T follicular helper cell (primary cell): ENCODE data around the gene CUL3.

ENCODE experiments used
- DNase-seq: peaks from one replicate; pipeline ENCODE4 v3.0.0-alpha.2; 2020; ENCODE audit warnings: low read depth

The CUL3 gene

DNA sequence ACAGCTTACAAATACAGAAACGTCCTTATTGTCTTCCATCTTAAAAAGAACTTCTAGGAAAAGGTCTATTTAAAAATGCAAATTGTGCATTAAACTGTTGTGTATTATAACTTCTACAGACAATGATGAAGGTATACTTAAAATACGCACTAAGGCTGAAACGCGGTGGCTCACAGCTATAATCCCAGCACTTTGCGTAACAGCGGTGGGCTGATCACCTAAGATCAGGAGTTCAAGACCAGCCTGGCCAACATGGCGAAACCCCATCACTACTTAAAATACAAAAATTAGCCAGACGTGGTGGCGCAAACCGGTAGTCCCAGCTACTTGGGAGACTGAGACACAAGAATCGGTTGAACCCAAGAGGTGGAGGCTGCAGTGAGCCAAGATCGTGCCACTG lies 4.9 kb downstream of the CUL3 start:
- no peak for DNase-seq

DNA sequence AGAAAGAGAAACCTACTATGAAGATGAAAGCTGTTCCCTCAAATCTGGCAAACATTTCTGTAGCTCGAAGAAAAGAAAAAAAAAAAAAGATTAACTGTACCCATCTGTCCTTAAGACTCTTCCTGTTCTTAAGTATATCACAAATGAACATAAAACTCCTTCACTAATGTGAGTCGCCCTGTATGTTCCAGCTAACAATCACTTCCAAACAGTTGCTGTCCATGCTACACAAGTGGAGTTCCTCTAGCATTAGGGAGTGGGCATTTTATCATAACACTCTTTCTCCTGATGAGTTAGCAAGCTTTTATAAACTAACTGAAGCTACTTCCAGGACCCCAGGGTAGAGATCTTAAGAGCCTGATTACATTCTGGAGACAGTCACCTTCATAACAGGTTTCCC lies 5.8 kb downstream of the CUL3 start:
- DNase-seq, result no peak

DNA sequence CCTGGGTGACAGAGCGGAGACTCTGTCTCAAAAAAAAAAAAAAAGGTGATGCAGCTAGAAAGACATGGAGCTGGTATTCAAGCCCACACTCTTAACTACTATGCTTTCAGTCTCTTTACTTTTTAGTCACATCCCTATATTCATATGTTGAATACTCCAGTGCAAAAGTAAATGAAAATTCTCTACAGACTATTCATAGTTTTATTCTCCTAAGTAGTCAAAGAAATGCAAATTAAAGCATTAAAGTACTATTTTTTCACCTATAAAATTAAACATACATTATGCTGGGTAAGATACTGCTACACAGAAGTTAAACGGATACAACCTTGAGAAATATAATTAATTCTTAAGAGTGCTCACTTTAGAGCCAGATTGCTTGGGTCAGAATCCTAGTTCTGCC lies 7.6 kb downstream of the CUL3 start:
- DNase-seq, result no peak

DNA sequence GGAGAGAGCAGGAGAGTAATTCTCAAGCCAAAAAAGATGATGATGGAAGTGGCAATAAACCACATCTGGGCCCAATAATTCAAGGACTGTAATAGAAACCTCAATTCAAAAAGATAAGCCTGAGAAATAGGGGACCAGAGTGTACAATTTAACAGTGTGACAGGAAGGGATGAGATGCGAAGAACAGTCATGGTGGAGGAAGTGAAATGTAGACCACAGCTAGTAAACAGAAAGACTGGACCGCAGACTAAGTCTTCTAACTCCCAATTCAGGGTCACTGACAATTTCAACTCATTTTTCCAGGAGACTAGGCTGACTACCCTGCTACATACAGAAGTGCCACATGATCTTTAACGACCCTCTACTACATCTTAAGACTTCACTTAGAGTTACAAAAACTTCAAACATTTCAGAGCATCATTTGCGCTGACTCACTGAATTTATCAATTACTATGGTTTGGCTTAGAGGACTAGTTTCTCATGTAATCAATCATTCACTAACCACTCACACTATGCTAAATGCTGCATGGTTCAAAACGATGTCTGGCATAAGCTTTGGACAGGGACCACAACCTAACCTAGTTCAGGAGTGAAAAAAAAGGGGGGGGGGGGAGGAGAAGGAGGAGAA lies 9.0 kb downstream of the CUL3 start:
- no peak for DNase-seq

DNA sequence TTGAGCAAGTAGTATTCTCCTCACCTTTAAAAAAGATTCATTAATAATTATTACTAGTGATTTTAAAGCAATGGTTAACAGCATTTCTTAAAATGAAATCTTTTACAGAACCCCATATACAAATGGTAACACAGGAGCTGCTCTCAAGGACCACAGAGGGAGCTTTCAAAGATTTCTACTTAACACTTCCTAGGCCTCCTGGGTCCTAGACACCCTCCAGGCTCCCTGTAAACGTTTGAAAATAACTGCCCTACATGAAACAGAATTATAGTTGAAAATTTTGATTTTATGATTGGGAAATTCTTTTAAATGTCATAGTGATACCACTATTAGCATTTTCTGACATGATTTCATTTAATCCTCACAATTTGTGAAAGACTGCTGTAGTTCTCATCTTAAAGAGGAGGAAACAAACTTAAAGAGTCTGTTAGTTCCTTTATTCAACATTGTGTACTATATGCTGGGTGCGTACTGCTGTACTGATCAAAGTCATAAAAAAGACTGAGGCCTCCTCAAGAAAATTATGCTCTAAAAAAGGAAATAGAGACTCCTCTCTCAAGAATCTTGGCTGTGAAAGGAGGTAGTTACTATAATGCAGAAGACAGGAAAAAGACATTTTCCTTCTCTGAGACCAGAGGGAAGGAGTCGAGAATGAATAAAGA lies 10.6 kb downstream of the CUL3 start:
- no peak for DNase-seq

DNA sequence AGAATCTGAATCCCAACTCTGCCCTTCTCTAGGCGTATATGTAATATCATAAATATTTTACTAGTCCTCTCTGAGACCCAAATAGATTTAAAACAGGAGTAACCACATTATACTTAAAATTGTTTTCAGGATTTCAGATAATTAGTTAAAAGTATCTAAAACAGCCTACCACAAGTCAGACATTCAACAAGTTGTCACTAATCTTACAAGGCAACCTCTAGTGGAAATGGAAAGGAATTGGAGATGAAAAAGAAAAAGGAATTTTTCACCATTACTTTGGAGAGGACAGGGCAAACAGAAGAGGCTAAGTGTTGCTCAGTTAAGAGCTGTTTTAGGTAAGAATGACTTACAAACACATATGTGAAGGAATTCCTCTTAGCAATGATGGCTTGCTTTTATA lies 11.4 kb downstream of the CUL3 start:
- DNase-seq, result no peak

DNA sequence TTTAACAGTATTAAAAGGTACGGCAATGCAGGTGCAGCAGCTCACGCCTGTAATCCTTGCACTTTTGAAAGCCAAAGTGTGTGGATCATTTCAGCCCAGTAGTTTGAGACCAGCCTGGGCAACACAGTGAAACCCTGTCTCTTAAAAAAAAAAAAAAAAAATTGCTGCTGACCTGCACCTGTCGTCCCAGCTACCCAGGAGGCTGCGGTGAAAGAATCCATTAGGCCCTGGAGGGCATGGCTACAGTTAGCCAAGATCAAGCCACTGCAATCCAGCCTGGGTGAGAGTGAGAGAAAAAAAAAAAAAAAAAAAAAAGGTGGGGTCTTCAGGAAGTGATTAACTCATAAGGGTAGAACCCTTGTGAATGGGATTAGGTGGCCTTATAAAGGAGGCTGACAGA lies 12.8 kb downstream of the CUL3 start:
- no peak for DNase-seq

DNA sequence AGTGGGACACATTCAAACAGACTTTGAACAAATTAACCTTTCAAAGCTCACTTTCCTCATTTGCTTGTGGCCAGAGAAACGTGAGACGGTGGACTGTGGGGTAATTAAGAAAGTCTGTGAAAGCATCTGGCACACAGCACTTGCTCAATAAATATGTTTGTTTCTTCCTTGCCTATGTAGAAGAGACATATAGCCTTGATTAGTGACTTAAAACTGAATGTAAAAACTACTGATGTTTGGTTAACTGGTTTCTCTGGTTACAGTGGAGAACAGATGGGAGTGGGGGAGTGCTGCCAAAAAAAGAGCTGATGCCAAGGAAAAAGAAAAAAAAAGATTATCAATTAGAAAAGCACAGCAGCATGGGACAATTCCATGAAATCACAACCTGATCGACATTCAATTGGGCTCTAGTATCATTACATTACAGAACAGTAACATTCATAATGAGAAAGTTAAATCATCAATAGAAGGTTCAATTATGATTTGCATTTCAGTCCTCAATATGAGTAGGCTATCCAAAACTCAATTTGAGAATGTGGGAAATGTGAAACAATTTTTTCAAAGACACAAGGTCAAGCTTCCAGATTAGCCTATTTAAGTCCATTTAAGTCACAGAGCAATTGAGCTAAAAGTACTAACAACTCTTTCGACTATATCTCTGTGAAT lies 14.7 kb downstream of the CUL3 start:
- DNase-seq, result no peak

DNA sequence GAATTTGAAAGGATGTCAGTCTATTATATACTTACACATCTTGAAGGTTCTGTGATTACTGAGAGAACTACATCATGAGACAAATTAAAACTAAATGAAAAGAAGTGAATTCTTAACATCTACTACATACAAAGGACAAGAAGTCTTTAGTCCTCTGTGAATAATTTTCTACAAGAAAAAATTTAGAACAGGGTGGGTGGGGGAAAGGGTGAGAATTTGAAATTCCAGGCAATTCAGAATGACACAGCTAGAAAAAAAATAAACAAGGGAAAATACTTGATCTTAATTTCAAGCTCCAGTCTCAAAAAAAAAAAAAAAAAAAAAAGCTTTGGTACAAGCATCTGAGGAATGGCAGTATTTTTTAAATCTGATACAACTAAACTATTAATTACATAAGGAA lies 15.5 kb downstream of the CUL3 start:
- no peak for DNase-seq

DNA sequence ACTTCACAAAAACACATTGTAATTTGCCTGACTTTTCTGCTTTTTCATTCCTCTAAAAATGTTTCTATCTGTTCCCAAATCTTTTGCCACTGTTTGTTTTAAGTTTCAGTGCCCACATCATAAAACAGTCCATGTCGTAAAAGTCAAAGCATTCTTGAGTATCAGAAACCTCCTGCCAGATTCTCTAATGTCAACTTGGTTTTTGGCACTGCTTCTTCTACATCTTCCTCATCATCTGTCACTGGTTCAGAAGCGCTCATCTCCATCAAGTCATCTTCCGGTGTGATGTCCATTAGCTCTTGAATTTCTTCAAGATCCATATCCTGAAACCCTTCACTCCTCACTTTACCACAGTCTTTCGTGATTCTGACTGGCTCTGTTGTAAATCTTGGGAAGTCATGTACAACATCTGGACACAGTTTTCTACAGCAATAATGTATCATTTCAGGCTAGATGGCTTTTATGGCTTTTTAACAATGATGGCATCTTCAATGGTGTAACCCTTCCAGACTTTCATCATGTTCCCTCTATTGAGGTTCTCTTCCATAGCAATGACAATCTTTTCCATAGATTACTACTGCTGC lies 19.6 kb downstream of the CUL3 start:
- no peak for DNase-seq

DNA sequence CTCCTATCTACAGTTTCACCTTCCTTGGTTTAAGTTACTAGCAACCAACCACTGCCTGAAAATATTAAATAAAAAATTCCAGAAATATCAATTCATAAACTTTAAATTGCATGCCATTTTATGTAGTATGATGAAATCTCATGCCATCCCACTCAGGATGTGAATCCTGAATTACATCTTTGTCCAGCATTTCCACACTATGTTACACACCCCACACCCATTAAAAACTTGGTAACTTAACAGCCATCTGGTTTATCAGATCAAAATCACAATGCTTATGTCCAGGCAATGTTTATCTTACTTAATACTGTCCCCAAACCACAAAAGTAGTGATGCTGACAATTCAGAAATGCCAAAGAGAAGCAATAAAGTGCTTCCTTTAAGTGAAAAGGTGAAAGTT lies 21.6 kb downstream of the CUL3 start:
- DNase-seq, result no peak

DNA sequence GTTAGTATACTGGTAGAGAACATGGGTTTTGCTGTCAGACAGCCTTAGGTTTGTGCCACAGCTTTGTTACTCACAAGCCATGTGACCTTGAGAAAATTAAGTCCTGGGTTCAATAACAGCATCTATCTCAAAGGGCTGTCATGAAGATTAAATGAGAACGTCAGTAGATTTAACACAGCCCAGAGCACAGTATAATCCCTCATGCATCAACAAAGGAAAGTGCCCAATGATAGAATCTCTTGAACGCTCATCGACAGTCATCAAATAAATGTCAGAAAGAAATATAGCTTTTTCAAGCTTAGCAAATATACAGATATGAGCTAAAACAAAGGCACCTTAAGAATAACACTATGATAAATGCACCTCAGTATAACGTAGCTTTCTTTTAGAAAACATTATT lies 22.3 kb downstream of the CUL3 start:
- DNase-seq, result no peak

DNA sequence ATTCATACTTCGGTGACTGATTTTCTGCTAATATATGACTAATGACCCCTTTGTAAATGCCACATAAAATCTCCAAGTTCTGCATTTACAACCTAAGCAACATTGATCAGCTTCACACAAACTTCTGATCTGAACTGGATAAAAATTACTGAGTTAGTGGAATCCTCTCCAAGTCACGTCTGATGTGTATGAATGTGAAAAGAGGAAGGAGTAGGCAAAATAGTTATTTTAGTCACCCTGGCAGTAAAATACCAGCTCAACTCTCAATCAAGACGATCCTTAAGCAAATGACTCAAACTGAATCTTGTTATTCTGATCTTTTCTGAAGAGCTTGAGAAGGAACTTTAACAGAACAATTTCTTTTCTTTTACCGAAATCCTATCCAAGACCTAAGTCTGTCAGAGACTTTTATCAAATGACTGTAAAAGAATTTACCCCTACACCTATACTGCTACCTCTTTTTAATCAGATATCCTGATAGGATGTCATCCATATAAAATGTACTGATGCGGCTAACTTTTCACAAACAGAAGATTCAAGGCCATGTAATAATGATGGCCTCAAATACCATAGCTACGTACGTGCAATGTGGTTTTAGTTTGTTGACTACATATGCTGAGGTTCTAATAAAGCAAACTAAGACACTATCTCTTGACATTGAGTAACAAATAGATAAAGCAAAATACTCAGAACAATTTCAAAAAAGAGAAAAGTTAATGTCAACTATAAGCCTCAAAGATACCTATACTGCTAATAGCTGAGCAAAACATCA lies 23.7 kb downstream of the CUL3 start:
- DNase-seq, result no peak

DNA sequence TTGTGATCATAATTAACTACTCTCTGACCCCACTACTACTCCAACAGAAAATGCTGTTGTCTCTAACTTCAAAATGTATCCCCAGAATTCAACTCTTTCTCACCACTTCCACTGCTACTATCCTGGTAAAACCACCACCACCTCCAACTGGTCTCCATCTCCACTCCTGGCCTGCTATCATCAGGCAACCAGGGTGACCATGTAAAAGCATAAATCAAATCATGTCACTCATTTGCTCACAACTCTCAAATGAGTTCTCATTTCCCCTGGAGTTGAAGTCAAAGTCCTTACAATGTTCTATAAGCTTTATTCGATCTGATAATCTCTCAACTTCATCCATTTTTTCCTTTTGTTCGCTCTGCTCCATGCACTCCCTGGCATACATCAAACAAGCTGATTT lies 24.6 kb downstream of the CUL3 start:
- DNase-seq, result no peak

DNA sequence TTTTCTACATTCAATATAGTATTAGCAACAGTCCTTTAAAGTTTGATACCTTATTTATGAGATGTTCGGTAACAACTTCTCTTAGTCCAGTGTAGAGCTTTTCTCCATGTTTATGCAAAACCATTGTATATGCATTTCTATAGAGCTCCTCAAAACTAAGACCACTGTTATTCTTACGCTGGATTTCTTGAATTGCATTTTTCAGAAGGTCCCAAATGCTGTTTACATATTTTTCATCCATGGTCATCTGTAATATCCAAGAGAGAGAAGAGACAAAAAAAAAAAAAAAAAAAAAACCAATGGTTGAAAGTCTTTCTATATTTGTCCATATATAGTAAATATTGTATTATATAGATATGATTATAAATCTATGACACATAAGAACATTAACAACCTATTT lies 27.6 kb downstream of the CUL3 start:
- DNase-seq, result no peak

DNA sequence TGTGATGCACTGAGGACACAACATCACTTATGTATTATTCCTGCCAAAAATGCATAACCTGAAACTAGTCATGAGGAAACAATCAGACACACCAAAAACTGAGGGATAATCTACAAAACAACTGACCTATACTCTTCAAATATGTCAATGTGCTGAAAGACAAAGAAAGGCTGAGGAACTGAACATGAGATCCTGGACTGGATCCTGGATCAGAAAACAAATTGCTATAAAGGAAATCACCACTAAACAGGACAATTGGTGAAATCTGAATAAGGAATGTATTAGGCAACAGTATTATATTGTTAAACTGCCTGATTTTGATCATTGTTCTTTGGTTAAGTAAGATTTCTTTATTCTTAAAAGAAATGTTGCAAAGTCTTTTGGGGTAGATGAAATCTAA lies 28.8 kb downstream of the CUL3 start:
- no peak for DNase-seq

DNA sequence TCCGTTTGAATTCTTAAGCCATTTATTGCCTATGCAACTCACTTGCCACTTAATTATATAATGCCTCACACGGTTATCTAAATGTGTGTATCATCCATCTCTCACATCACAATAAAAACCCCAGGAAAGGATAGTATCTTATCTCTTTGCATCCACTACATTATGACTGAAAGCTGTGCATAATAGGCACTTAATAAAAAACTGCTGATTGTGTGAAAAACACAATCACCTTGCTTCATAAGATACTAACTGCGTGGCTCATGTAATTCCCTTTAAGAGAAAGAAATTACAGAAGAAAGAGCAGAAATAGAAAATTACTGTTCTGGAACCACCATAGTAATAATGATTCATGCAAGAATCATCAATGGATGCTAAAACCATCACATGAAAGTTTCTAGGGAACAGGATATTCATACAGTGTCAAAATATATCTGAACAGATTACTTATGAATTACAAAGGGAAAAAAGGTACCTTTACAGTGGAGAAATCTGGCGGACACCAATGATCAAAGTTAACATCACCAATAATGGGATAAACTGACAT lies 29.3 kb downstream of the CUL3 start:
- DNase-seq, result no peak

DNA sequence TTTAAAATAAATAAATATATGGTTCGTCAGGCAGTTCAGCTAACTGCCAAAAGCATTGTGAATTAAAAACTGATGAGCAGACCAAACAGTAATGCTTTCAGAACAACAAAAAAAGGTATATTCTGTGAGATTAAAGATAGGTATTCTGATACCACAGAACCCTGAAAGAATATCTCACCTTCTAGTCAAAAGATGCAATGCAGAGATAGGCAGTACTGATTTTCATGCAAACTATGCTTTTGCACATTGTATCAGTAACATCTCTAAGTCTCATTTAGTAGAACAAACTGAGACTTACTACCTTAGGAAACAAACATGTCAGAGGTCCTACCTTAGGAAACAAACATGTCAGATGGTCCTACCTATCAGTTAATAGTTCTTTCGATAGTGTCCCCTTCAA lies 32.4 kb downstream of the CUL3 start:
- no peak for DNase-seq

DNA sequence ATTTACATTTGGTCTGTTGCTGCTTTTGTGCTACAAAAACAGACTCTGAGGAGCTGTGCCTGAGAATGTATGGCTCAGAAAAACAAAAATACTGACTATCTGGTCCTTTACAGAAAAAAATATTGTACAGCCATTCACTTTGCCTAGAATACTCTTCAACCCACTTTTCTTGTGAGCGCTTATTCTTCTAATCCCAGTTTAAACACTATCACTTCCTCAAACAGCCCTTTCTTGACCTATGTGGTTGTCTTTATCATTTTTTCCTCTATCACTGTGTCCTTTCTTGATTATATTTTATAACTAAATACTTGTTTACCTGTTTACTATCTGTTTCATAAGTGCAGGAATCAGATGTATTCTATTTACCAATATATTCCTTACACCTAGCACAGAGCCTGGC lies 33.5 kb downstream of the CUL3 start:
- DNase-seq, result no peak

DNA sequence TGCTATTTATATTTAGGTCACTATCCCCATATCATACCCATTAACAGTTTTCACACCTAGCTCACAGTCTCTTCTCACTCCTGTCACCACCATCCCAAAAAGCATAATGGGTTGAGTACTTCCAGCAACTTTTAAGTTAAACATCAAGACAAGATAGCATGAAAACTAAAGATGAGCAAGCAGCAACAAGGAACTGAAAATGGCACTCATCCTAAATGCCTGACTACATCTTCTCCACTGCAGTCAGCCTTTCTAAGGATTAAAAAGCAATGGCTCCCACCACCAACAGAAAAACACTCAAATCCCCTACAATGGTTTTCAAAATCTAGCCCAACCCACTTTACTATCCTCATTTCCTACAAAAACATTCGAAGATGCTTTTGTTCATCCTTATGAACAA lies 38.2 kb downstream of the CUL3 start:
- DNase-seq, result no peak

DNA sequence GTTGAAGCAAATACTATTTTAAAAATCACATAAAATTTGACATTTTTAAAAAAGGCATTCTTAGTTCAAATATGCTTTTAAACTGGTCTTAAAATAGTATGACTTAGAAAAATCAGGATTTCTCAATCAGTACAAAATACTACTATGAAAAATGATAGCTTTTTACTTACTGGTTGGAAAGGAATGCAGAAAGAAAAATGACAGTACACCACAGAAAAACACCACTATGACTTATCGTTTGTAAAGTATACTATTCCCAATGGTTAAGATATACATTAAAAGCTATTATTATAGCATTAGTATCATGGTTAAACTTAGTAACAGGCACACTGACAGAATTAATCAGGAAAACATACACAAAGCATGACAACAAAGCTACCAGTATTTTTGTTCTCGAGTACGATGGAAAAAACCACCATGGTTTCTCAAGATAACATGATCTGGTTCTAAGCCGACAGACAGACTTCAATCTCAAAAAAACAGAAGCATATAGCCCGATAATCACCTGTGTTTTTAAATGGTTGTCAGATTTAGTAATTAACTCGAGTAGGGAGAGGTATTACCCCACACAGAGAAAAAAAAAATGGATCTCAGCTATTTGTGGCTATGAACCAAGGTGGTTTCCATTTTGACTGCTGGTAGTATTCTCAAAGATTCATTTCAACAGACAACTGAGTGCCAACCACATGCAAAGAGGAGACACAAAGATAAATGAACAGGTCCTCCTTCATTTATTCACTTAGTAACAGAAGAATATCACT lies 39.1 kb downstream of the CUL3 start:
- DNase-seq, result no peak

DNA sequence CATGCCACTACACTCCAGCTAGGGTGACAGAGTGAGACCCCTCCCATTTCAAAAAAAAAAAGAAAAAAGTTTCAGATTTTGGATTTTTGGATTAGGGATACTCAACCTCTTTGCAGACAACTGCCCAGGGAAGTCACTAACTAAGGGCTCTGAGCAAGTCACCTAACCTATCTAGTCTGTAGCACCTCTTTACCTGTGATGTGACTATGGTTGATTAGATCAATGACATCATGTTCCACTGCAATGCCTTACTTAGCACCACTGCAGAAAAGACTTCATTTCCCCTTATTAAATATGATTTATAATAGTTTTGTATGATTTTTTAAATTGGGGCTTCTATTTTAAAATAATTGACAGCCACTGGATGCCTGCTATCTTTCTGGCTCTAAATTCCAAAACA lies 41.2 kb downstream of the CUL3 start:
- DNase-seq, result no peak
